Articular chondrocyte of knee joint (primary cell): ENCODE results near the gene ETAA1. TPM values are rescaled to one million over a fixed set of nuclear protein-coding genes. Genes with fewer than 3 reads are reported as not detected.

Source experiments
- total RNA-seq: library from RNA; depleted of rRNA; stranded (reverse); fragments of >200 nt; gene quantifications from 2 replicates; pipeline ENCODE4 v1.2.3, GENCODE V29; 2012

The ETAA1 gene
- 25.9 and 32.0 TPM in 2 replicates for total RNA-seq

DNA sequence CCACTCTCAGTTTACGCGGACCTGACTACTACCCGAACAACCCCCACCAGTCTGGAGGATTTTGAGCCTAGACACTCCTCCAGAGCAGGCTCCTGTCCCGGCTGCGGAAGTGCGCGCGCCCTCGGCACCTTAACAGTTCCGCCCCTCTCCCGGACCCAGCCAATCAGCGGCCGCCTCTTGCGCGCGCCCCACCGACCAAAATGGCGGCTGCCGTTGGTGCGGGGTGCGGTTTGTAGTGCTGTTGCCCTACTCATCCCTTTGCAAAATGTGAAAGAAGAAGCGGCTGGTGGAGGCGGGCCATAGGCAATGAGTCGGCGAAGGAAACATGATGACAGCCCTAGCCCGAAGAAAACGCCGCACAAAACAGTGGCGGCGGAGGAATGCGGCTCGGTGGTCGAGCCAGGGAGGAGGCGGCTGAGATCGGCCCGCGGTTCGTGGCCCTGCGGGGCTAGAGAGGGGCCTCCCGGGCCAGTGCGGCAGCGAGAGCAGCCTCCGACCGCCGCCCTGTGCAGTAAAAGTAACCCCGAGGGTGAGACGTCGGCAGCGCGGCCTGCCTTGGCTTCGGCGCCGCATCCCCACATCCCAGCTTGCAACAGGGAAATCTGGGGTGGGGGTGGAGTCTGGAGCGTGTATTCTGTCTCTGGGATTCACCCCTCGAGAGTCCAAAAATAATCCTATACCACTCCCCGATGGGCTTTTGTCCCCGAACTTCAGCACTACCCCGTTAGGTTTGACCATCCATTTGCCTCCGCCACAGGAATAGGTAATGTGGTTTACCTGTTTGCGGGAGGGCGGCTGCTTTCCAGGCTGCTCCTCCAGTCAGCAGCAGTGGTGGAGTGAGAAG, at the start of gene ETAA1:
Gene ETAA1, plus strand, starts transcription at position 191 of the 844 bp plus-strand sequence. Its CDS starts 116 bp downstream, at position 307.

